Peyer's patch (tissue), 4 donors: Measurements from ENCODE around the gene PRKD1. TPM values are rescaled to one million over a fixed set of nuclear protein-coding genes. Genes with fewer than 3 reads are reported as not detected.
"Not testable (repeated sequence)": the region's sequence is repeated elsewhere in the genome, so short reads cannot be mapped to it uniquely, and the experiment has no call there.

Experiments used
- DNase-seq, 3 donors: peaks; one replicate each; pipeline ENCODE4 v3.0.0-alpha.2; 2017 to 2019
- H3K27ac ChIP-seq, 4 donors: fragments of 200-600 bp; sonication (generic); one replicate each; pipeline ENCODE4 v1.5.1; 2016 to 2019
- H3K27me3 ChIP-seq, 2 donors: fragments of 200-600 bp; sonication (generic); one replicate each; pipeline ENCODE4 v1.5.1; 2019
- H3K36me3 ChIP-seq, 3 donors: fragments of 200-600 bp; sonication (generic); one replicate each; pipeline ENCODE4 v1.5.1; 2016 to 2019
- H3K4me1 ChIP-seq, 4 donors: fragments of 200-600 bp; sonication (generic); one replicate each; pipeline ENCODE4 v1.5.1; 2016 to 2019
- H3K4me3 ChIP-seq, 4 donors: fragments of 200-600 bp; sonication (generic); 1 replicate in 3 of 4; 2 replicates in 1 of 4; pipeline ENCODE4 v1.5.1; 2016 to 2019; ENCODE audit warnings: mild to moderate bottlenecking in 1 of 4
- H3K9me3 ChIP-seq, 4 donors: fragments of 200-600 bp; sonication (generic); one replicate each; pipeline ENCODE4 v1.5.1; 2016 to 2019; ENCODE audit warnings: mild to moderate bottlenecking in 1 of 4
- POLR2A ChIP-seq, 2 donors: fragments of 450-650 bp; IDR thresholded peaks; one replicate each; pipeline ENCODE4 v1.5.1; 2017; ENCODE audit warnings: antibody characterized with exemption in 2 of 2, mild to moderate bottlenecking in 2 of 2, moderate library complexity in 2 of 2
- total RNA-seq, 4 donors: library from RNA; depleted of rRNA; stranded (reverse); fragments of >200 nt; gene quantifications; one replicate each; pipeline ENCODE4 v1.1.0, GENCODE V29; 2016
- TF ChIP-seq, protein P1 (sequence below), 6 experiments: fragments of 450-650 bp in 4 of 6; fragments of 200-600 bp in 2 of 6; sonication (generic) in 1 of 6; IDR thresholded peaks; one replicate each; pipeline ENCODE4 v1.5.1; 2017 to 2019; ENCODE audit warnings: antibody characterized with exemption in 6 of 6, mild to moderate bottlenecking in 3 of 6, moderate library complexity in 1 of 6

Gene PRKD1
- total RNA-seq, 4 donors from 2014 or later: 0.88 to 5.0 (median 3.6) TPM

- Histone ChIP-seq H3K4me3 (no peak overlapping the region), H3K36me3 (no peaks in the 10 kb centered on the region), H3K27ac (no peak overlapping the region), H3K4me1 (no peaks in the 10 kb centered on the region), H3K9me3 (no peaks in the 10 kb centered on the region), H3K27me3 (no peaks in the 10 kb centered on the region)
- no peak for DNase-seq
- no peak for TF ChIP-seq POLR2A (IDR thresholded peaks at IDR 0.05)
- TF ChIP-seq, protein P1, sequence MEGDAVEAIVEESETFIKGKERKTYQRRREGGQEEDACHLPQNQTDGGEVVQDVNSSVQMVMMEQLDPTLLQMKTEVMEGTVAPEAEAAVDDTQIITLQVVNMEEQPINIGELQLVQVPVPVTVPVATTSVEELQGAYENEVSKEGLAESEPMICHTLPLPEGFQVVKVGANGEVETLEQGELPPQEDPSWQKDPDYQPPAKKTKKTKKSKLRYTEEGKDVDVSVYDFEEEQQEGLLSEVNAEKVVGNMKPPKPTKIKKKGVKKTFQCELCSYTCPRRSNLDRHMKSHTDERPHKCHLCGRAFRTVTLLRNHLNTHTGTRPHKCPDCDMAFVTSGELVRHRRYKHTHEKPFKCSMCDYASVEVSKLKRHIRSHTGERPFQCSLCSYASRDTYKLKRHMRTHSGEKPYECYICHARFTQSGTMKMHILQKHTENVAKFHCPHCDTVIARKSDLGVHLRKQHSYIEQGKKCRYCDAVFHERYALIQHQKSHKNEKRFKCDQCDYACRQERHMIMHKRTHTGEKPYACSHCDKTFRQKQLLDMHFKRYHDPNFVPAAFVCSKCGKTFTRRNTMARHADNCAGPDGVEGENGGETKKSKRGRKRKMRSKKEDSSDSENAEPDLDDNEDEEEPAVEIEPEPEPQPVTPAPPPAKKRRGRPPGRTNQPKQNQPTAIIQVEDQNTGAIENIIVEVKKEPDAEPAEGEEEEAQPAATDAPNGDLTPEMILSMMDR (IDR thresholded peaks at IDR 0.05): no peak
Measured at GRCh38 chr14:29851397-29851796, 76.2 kb downstream of the PRKD1 start.

- Histone ChIP-seq H3K27me3 (no peaks in the 10 kb centered on the region), H3K27ac (no peak overlapping the region), H3K4me1 (no peaks in the 10 kb centered on the region), H3K9me3 (no peaks in the 10 kb centered on the region), H3K4me3 (no peak overlapping the region), H3K36me3 (no peaks in the 10 kb centered on the region)
- DNase-seq: no peak
- TF ChIP-seq, protein P1 (IDR thresholded peaks at IDR 0.05): no peak
- no peak for TF ChIP-seq POLR2A (IDR thresholded peaks at IDR 0.05)
Measured at GRCh38 chr14:29847056-29847380, 80.6 kb downstream of the PRKD1 start.

GRCh38 chr14:29846339-29847055 lies 81.2 kb downstream of the PRKD1 start:
- no peak for DNase-seq
- H3K4me3 ChIP-seq: no peak overlapping the region
- no peaks in the 10 kb centered on the region for H3K4me1 ChIP-seq
- H3K36me3 ChIP-seq: no peaks in the 10 kb centered on the region
- no peaks in the 10 kb centered on the region for H3K27me3 ChIP-seq
- TF ChIP-seq, protein P1 (IDR thresholded peaks at IDR 0.05): no peak
- no peaks in the 10 kb centered on the region for H3K9me3 ChIP-seq
- no peak overlapping the region for H3K27ac ChIP-seq

DNA sequence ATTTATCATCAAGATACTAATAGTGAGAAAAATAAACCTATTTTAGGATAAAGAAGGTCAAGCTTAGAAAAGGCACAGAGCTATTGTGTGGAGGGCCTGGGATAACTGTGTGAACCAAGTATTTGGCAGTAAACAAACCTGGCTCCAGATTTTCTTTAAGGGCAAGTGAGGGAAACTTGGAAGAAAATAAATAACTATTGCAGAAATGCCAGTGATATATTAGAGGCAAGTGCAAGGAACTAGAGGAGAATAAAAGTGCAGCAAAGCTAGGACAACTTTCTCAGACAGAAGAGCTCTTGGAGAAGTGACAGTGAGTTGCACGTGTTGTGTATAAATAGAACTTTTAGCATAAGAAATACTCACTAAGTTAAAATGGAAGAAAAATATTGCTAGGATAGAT lies 83.7 kb downstream of the PRKD1 start:
- H3K27me3 ChIP-seq: no peaks in the 10 kb centered on the region
- no peaks in the 10 kb centered on the region for H3K36me3 ChIP-seq
- H3K4me1 ChIP-seq: no peaks in the 10 kb centered on the region
- no peak for TF ChIP-seq POLR2A (IDR thresholded peaks at IDR 0.05)
- TF ChIP-seq, protein P1 (IDR thresholded peaks at IDR 0.05): no peak
- no peak overlapping the region for H3K27ac ChIP-seq
- H3K9me3 ChIP-seq: peaks cover 0 to 18% (median 5%) of the 10 kb centered on the region in 4 donors
- H3K4me3 ChIP-seq: no peak overlapping the region
- no peak for DNase-seq

DNA sequence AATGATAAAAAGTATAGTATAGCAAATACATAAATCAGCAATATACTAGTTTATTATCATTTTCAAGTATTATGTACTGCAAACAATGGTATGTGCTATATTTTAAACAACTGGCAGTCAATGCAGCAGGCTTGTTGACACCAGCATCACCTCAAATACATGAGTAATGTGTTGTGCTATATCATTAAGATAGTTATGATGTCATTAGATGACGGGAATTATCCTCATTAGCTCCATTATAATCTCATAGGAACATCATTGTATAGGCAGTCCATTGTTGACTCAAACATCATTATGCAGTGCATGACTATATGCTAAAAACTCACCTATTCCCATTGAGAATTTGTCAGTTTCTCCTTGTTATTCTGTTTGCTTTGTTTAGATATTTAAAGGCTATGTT lies 85.4 kb downstream of the PRKD1 start:
- Histone ChIP-seq H3K9me3 (peaks cover 0 to 18% (median 5%) of the 10 kb centered on the region in 4 donors), H3K4me1 (no peaks in the 10 kb centered on the region), H3K4me3 (no peak overlapping the region), H3K27ac (no peak overlapping the region), H3K27me3 (no peaks in the 10 kb centered on the region), H3K36me3 (no peaks in the 10 kb centered on the region)
- no peak for DNase-seq
- TF ChIP-seq, protein P1 (IDR thresholded peaks at IDR 0.05): no peak
- no peak for TF ChIP-seq POLR2A (IDR thresholded peaks at IDR 0.05)

GRCh38 chr14:29840369-29840892 lies 87.2 kb downstream of the PRKD1 start:
- peaks cover 0 to 18% (median 5%) of the 10 kb centered on the region in 4 donors for H3K9me3 ChIP-seq
- not testable (repeated sequence) for H3K27ac ChIP-seq, H3K36me3 ChIP-seq, DNase-seq, H3K4me1 ChIP-seq, H3K4me3 ChIP-seq, H3K27me3 ChIP-seq

DNA sequence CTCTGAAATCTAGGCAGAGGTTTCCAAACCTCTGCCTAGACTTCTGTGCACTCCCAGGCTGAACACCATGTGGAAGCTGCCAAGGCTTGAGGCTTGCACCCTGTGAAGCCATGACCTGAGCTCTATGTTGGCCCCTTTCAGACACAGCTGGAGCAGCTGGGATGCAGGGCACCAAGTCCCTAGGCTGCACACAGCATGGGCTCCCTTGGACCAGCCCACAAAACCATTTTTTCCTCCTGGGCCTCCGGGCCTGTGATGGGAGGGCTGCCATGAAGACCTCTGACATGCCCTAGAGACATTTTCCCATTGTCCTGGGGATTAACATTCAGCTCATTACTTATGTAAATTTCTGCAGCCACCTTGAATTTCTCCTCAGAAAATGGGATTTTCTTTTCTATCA lies 88.0 kb downstream of the PRKD1 start:
- not testable (repeated sequence) for H3K4me3 ChIP-seq

More for the DNA sequence above, 88.0 kb downstream of the PRKD1 start:
- H3K9me3 ChIP-seq: peaks cover 0 to 18% (median 5%) of the 10 kb centered on the region in 4 donors
- H3K36me3 ChIP-seq, H3K27me3 ChIP-seq, H3K4me1 ChIP-seq, DNase-seq, H3K27ac ChIP-seq: not testable (repeated sequence)
